Stimulated activated CD8-positive, alpha-beta memory T cell treated with anti-CD3 and anti-CD28 coated beads, Interleukin-4, amount 100 ng/mL, for 24 hours (primary cell): ENCODE data around the gene HAND1.

Source experiments
- DNase-seq: peaks from one replicate; pipeline ENCODE4 v3.0.0-alpha.2; 2020; ENCODE audit warnings: low read depth

HAND1 gene

GRCh38 chr5:154505567-154505966, 27.5 kb upstream of the HAND1 start:
- no peak for DNase-seq

GRCh38 chr5:154503698-154504039, 25.6 kb upstream of the HAND1 start:
- DNase-seq = no peak

- no peak for DNase-seq
These were observed 24.2 kb upstream of the HAND1 start for GRCh38 chr5:154502180-154502579.

- no peak for DNase-seq
These were observed 23.5 kb upstream of the HAND1 start for GRCh38 chr5:154501566-154501965.

GRCh38 chr5:154498994-154499393, 21.0 kb upstream of the HAND1 start:
- DNase-seq = no peak

GRCh38 chr5:154498591-154498990, 20.6 kb upstream of the HAND1 start:
- no peak for DNase-seq

GRCh38 chr5:154494036-154494435, 16.0 kb upstream of the HAND1 start:
- DNase-seq = no peak

GRCh38 chr5:154493274-154493673, 15.2 kb upstream of the HAND1 start:
- DNase-seq = no peak

GRCh38 chr5:154491941-154492340, 13.9 kb upstream of the HAND1 start:
- no peak for DNase-seq

GRCh38 chr5:154487541-154487940, 9.5 kb upstream of the HAND1 start:
- peak; percentile 23 for DNase-seq

- DNase-seq = no peak
These were observed 8.4 kb upstream of the HAND1 start for GRCh38 chr5:154486427-154486866.

- no peak for DNase-seq
These were observed 7.9 kb upstream of the HAND1 start for GRCh38 chr5:154485850-154486426.

GRCh38 chr5:154485096-154485491, 7.1 kb upstream of the HAND1 start:
- no peak for DNase-seq

- DNase-seq = no peak
These were observed 6.5 kb upstream of the HAND1 start for GRCh38 chr5:154484393-154485095.

- DNase-seq = no peak
These were observed 5.8 kb upstream of the HAND1 start for GRCh38 chr5:154483654-154484392.

- no peak for DNase-seq
These were observed 4.8 kb upstream of the HAND1 start for GRCh38 chr5:154482528-154483449.

GRCh38 chr5:154481584-154482381, 3.8 kb upstream of the HAND1 start:
- DNase-seq = no peak

GRCh38 chr5:154480847-154481246, 2.8 kb upstream of the HAND1 start:
- no peak for DNase-seq

GRCh38 chr5:154479944-154480750, 2.1 kb upstream of the HAND1 start:
- no peak for DNase-seq

GRCh38 chr5:154479160-154479943, 1.3 kb upstream of the HAND1 start:
- DNase-seq = no peak
